DND-41 (cell line): Measurements from ENCODE around the gene TP53I11.

ENCODE experiments used
- CTCF ChIP-seq: IDR thresholded peaks from 2 replicates; pipeline ENCODE4 v1.5.1; 2012; ENCODE audit warnings: borderline replicate concordance, low read length, moderate library complexity, mild to moderate bottlenecking; ENCODE audit not compliant: poor library complexity, severe bottlenecking; ENCODE audit errors: extremely low read depth
- EZH2 ChIP-seq: IDR thresholded peaks from 3 replicates; pipeline ENCODE4 v1.6.1; 2012; ENCODE audit warnings: borderline replicate concordance, low read depth, mild to moderate bottlenecking, moderate library complexity, low read length, inconsistent platforms; ENCODE audit not compliant: severe bottlenecking

DNA sequence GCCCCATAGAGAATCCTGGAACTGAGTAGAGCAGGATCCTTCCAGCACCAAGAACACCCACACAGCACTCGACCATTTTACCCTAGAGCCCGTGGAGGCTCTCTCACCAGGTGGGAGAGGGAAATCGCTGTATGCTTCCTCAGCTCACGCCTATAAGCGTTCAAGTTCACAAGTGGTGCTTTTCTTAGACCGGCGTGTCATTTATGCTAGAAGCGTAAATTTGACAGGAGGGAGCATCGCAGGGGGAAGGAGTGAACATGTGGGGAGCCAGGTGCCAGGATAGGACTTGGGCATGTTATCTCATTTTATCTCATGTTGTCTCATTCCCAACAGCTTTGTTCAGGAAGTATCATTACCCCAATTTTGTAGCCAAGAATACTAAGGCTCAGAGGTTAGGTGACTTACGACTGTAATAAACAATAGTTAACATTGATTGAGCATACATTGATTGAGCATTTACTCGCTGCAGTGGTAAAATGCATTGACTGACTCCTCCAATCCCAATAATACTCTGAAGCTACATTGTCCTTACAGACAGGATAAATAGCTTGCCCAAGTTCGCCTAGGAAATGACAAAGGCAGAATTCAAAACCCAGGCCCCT, 19.1 kb upstream of the TP53I11 start:
- TF ChIP-seq CTCF (no peak), EZH2 (no peak)
